OCI-LY1 (cell line): ENCODE data around the gene TRO.

Experiments used
- EZH2 ChIP-seq: fragments of 200-600 bp; sonication (generic), shearing (Covaris generic); IDR thresholded peaks from 2 replicates; pipeline ENCODE4 v1.8.0; 2017; ENCODE audit warnings: borderline replicate concordance, mixed run types, mild to moderate bottlenecking, antibody characterized with exemption, low read length, moderate library complexity, mixed read lengths
- TF ChIP-seq, protein P1 (sequence below): fragments of 200-600 bp; sonication (generic), shearing (Covaris generic); IDR thresholded peaks from 2 replicates; pipeline ENCODE4 v1.5.1; 2017; ENCODE audit warnings: mild to moderate bottlenecking, antibody characterized with exemption, low read length, moderate library complexity, mixed read lengths

DNA sequence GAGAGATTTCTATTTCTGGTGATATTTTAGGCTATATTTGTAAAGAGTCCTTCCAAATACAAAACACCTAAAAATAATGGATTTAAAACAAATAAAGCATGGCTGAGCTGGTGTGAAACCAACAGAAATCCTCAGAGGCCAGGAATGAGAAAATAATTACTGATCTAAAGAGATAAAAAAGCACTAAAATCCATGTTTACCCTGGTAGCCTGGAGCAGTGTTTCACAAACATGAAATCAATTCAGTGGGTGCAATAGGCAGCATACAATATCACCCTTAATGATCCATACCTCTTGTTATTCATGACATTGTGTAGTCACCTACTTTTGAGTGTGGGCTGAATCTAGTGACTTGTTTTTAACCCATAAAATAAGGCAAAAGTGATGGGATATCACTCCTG is 58.8 kb downstream of the TRO start:
- TF ChIP-seq, protein P1, sequence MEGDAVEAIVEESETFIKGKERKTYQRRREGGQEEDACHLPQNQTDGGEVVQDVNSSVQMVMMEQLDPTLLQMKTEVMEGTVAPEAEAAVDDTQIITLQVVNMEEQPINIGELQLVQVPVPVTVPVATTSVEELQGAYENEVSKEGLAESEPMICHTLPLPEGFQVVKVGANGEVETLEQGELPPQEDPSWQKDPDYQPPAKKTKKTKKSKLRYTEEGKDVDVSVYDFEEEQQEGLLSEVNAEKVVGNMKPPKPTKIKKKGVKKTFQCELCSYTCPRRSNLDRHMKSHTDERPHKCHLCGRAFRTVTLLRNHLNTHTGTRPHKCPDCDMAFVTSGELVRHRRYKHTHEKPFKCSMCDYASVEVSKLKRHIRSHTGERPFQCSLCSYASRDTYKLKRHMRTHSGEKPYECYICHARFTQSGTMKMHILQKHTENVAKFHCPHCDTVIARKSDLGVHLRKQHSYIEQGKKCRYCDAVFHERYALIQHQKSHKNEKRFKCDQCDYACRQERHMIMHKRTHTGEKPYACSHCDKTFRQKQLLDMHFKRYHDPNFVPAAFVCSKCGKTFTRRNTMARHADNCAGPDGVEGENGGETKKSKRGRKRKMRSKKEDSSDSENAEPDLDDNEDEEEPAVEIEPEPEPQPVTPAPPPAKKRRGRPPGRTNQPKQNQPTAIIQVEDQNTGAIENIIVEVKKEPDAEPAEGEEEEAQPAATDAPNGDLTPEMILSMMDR: no peak
- no peak for TF ChIP-seq EZH2
